HepG2 (cell line): ENCODE measurements around the gene LHX5. TPM values are rescaled to one million over a fixed set of nuclear protein-coding genes. Genes with fewer than 3 reads are reported as not detected.

Experiments
- ATAC-seq: fragments of 200-7000 bp; cut with Tn5 transposase; 3 replicates; pipeline ENCODE4 v1.9.1; 2020; ENCODE audit warnings: mild to moderate bottlenecking, moderate library complexity
- BruUV-seq: library from RNA; stranded (reverse); fragments of 400-500 nt; replicated peaks from 2 replicates; lab custom pipeline; 2021; lab: Mats Ljungman, UMichigan
- CTCF ChIA-PET: fragments of 300-600 bp; formaldehyde crosslinking; extraction: SDS; loops from one replicate; lab custom pipeline; 2021; ENCODE audit warnings: low total read pairs, inconsistent platforms, low intra/inter-chr PET ratio; lab: Yijun Ruan, JAX
- POLR2A ChIA-PET: fragments of 350-600 bp; sonication (Branson Sonifier 250); formaldehyde crosslinking; loops from one replicate; lab custom pipeline; 2020; ENCODE audit warnings: antibody characterized with exemption, inconsistent platforms; lab: Yijun Ruan, JAX
- DNase-seq: peaks from one replicate; pipeline ENCODE4 v3.0.0-alpha.2; 2015; ENCODE audit warnings: low spot score
- FAIRE-seq: peaks from 3 replicates; lab custom pipeline; 2011; peaks lifted over from hg19 to GRCh38; lab: Jason Lieb, UNC
- H2AFZ ChIP-seq: one replicate; pipeline ENCODE4 v1.6.1; 2011; ENCODE audit warnings: low read length, inconsistent platforms
- H3K27ac ChIP-seq: fragments of 300-600 bp; 3 replicates; pipeline ENCODE4 v1.8.0; 2011; ENCODE audit warnings: mixed run types, mild to moderate bottlenecking, mixed read lengths, low read length, inconsistent platforms; ENCODE audit not compliant: insufficient read depth; ENCODE audit errors: extremely low read length
- H3K27me3 ChIP-seq, 2 experiments: fragments of 200-600 bp in 1 of 2; 2 replicates in 1 of 2; 3 replicates in 1 of 2; pipeline versions ENCODE4 v1.6.0 to v1.8.0; 2011; ENCODE audit warnings: low read length in 2 of 2, mild to moderate bottlenecking in 2 of 2, moderate library complexity in 2 of 2, inconsistent platforms in 1 of 2; ENCODE audit not compliant: insufficient read depth in 2 of 2, control insufficient read depth in 1 of 2
- H3K36me3 ChIP-seq, 2 experiments: fragments of 200-600 bp in 1 of 2; replicated peaks in 1 of 2; 2 replicates in 1 of 2; 3 replicates in 1 of 2; pipeline versions ENCODE4 v1.5.1 to v1.8.0; 2011; ENCODE audit warnings: low read length in 2 of 2, inconsistent platforms in 1 of 2; ENCODE audit not compliant: insufficient read depth in 2 of 2, control insufficient read depth in 1 of 2
- H3K4me1 ChIP-seq: 2 replicates; pipeline ENCODE4 v1.5.1; 2012; ENCODE audit warnings: low read length, inconsistent platforms; ENCODE audit not compliant: insufficient read depth
- H3K4me2 ChIP-seq: 2 replicates; pipeline ENCODE4 v1.6.0; 2011; ENCODE audit warnings: low read depth, low read length, inconsistent platforms
- H3K4me3 ChIP-seq, 3 experiments: fragments of 200-600 bp in 1 of 3; sonication (generic), shearing (Covaris generic) in 1 of 3; replicated peaks in 1 of 3; 2 replicates each; pipeline ENCODE4 v1.5.1; 2011 to 2016; ENCODE audit warnings: low read length in 3 of 3, inconsistent platforms in 2 of 3, low read depth in 2 of 3, mild to moderate bottlenecking in 2 of 3, control low read depth in 1 of 3, mixed read lengths in 1 of 3; ENCODE audit not compliant: insufficient read depth in 1 of 3
- H3K79me2 ChIP-seq: one replicate; pipeline ENCODE4 v1.6.1; 2011; ENCODE audit warnings: low read length, inconsistent platforms; ENCODE audit not compliant: insufficient read depth
- H3K9ac ChIP-seq: 2 replicates; pipeline ENCODE4 v1.6.0; 2011; ENCODE audit warnings: mild to moderate bottlenecking, low read depth, low read length, inconsistent platforms; ENCODE audit not compliant: insufficient read depth
- H3K9me3 ChIP-seq: 2 replicates; pipeline ENCODE4 v1.5.1; 2012; ENCODE audit warnings: mild to moderate bottlenecking, low read length
- H4K20me1 ChIP-seq: 2 replicates; pipeline ENCODE4 v1.6.0; 2011; ENCODE audit warnings: inconsistent platforms, mild to moderate bottlenecking, low read length, moderate library complexity; ENCODE audit not compliant: insufficient read depth
- GZF1 ChIP-seq: sonication (generic); formaldehyde crosslinking; IDR thresholded peaks from 2 replicates; pipeline ENCODE4 v1.5.1; 2020; ENCODE audit warnings: mild to moderate bottlenecking, missing genetic modification reagents
- JUNB ChIP-seq: sonication (generic); formaldehyde crosslinking; IDR thresholded peaks from 2 replicates; pipeline ENCODE4 v1.8.0; 2022; ENCODE audit warnings: missing genetic modification reagents, mild to moderate bottlenecking, borderline replicate concordance
- ZC3H13 ChIP-seq: sonication (generic); formaldehyde crosslinking; IDR thresholded peaks from 2 replicates; pipeline ENCODE4 v1.8.1; 2023; ENCODE audit warnings: mild to moderate bottlenecking, missing genetic modification reagents, moderate library complexity
- WGBS: methylation state at CpG from one replicate; pipeline ENCODE4 v1.1.6; 2017; ENCODE audit warnings: low lambda C conversion rate; 5-methylcytosine and 5-hydroxymethylcytosine counted together
- in situ Hi-C: cut with HindIII; loops from 2 replicates; pipeline ENCODE4 v1.10.0; 2017; ENCODE audit warnings: low pct_unique_long_range_greater_than_20kb; ENCODE audit not compliant: extremely low pct_ligation_motif_present
- intact Hi-C: fragments of 100-400 bp; cut with micrococcal nuclease; formaldehyde crosslinking; loops from one replicate; pipeline ENCODE4 v1.10.0; 2022; ENCODE audit not compliant: unreplicated experiment
- polyA plus RNA-seq, 8 experiments: library from polyadenylated mRNA; depleted of rRNA in 3 of 8; stranded (reverse) in 7 of 8; unstranded in 1 of 8; fragments of >200 nt; fragmentation: Illumina TruSeq in 4 of 8; extraction: Trizol in 4 of 8; gene quantifications; 2 replicates each; pipeline versions ENCODE4 v1.2.1 to v1.2.3, GENCODE V29; 2011 to 2016; ENCODE audit warnings: low read depth in 4 of 8, missing spikeins in 1 of 8, mixed read lengths in 1 of 8; ENCODE audit not compliant: insufficient read depth in 1 of 8
- total RNA-seq, 5 experiments: library from RNA; depleted of rRNA; stranded (reverse); fragments of >200 nt; fragmentation: Illumina TruSeq; extraction: Trizol; gene quantifications; 2 replicates each; pipeline ENCODE4 v1.2.3, GENCODE V29; 2016; ENCODE audit warnings: low read depth in 1 of 5
- TF ChIP-seq, protein P1 (sequence below): sonication (generic); formaldehyde crosslinking; IDR thresholded peaks from 2 replicates; pipeline ENCODE4 v1.4.0; 2020; ENCODE audit warnings: missing genetic modification reagents
- TF ChIP-seq, protein P2 (sequence below): sonication (generic); formaldehyde crosslinking; IDR thresholded peaks from 2 replicates; pipeline ENCODE4 v1.4.0; 2020; ENCODE audit warnings: missing genetic modification reagents
- TF ChIP-seq, protein P3 (sequence below): sonication (generic); formaldehyde crosslinking; IDR thresholded peaks from 2 replicates; pipeline ENCODE4 v1.4.0; 2020; ENCODE audit warnings: missing genetic modification reagents

Gene LHX5
- total and polyA plus RNA-seq, 2 of the 13 experiments (the other 11 are each of a cell fraction or from before 2014, with no cell fraction given) = not detected

DNA sequence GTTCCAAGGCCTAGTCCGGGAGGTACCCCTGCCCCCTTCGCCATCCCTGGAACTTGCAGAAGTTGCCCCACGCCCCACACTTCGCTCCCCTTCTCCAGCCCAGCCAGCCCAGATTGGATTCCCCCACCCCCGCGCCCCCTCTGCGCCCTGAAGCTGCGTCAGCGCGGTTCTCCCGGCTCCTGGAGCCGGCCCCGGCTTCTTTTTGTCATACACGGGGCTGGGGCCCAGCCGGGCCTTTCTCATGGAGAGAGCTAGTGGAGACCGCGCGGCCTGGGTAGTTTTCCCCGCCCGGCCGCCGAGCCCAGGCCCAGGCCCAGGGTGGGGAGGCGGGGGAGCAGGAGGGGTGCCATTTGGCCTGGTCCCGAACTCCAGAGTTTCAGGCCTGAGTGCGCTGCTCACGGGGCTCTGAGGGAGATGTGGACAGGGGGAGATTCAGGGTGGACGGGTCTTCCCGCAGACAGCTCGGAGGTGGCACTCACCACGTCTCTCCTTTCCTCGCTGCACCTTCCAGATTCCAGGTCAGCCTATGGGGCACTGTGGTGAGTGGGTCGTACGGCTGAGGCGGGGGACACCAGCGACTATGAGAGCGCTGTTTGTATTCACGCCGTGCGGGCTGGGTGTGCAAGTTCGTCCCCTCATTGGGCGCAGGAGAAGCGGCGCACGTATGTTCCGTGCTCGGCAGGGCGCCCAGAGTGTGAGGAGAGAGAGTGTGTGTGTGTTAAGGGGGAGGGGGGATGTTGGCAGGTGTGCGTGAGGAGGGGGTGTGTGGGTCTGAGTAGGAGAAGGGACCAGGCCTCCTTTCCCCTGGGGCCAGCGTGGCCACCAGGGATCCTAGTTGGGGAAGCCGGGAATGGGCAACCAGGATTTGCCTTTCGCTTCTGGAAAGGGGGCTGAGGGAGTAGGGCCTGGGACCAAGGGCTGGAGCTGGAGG is 785 bp upstream of the LHX5 start (continued):
- TF ChIP-seq, protein P1, sequence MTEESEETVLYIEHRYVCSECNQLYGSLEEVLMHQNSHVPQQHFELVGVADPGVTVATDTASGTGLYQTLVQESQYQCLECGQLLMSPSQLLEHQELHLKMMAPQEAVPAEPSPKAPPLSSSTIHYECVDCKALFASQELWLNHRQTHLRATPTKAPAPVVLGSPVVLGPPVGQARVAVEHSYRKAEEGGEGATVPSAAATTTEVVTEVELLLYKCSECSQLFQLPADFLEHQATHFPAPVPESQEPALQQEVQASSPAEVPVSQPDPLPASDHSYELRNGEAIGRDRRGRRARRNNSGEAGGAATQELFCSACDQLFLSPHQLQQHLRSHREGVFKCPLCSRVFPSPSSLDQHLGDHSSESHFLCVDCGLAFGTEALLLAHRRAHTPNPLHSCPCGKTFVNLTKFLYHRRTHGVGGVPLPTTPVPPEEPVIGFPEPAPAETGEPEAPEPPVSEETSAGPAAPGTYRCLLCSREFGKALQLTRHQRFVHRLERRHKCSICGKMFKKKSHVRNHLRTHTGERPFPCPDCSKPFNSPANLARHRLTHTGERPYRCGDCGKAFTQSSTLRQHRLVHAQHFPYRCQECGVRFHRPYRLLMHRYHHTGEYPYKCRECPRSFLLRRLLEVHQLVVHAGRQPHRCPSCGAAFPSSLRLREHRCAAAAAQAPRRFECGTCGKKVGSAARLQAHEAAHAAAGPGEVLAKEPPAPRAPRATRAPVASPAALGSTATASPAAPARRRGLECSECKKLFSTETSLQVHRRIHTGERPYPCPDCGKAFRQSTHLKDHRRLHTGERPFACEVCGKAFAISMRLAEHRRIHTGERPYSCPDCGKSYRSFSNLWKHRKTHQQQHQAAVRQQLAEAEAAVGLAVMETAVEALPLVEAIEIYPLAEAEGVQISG (CRISPR knock-in tag) = no peak
- TF ChIP-seq, protein P2, sequence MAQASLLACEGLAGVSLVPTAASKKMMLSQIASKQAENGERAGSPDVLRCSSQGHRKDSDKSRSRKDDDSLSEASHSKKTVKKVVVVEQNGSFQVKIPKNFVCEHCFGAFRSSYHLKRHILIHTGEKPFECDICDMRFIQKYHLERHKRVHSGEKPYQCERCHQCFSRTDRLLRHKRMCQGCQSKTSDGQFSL = no peak
- no peak for TF ChIP-seq GZF1
- no peak for TF ChIP-seq ZC3H13 (CRISPR knock-in tag)

DNA sequence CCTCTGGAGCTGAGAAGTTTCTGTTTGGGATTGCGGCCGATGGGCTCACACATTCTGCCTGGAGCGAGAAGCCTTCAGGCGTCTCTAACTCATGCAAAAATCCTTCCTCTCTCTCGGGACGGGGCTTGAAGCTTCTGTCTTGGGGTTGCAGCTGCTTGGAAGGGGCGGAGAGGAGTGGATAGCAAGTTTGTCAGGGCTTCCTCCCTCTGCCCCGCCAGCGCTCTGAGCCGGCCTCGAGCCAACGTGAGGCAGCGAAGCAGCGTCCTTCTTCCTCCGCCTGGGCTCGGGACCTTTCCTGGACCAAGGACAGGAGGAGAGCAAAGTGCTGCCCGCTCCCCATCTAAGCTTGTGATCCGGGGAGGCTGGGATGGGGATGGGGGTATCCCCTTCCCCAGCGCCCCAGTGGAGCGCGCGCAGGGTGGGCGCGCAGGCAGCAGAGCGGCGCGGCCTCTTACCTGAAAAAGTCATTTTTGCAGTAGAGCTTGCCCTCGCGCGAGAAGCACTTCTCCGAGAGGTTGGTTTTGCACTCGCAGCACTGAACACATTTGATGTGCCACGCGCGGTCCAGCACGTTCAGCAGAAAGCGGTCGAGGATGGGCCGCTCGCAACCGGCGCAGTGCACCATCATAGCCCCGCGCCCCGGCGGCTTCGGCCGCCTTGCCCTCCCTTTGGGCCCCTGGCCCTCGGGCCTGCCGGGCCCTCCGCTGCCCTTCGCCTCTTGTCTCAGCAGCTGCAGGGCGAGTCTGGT is 626 bp downstream of the LHX5 start:
- Histone ChIP-seq H3K9ac (no peak overlapping the region), H3K36me3 (no peaks in the 10 kb centered on the region), H3K27ac (no peak overlapping the region), H3K9me3 (no peaks in the 10 kb centered on the region), H3K27me3 (peaks cover 15 to 94% of the 10 kb centered on the region in 2 experiments), H2AFZ (no peak overlapping the region), H3K4me1 (no peaks in the 10 kb centered on the region), H3K79me2 (no peaks in the 10 kb centered on the region), H3K4me3 (no peak overlapping the region), H4K20me1 (no peaks in the 10 kb centered on the region), H3K4me2 (no peak overlapping the region)
- BruUV-seq = no TSS peak
- ChIA-PET CTCF (no interaction called here), POLR2A (no interaction called here)
- DNase-seq (no peak), FAIRE-seq (no peak), ATAC-seq (no peak)
- intact Hi-C loops (no loop called here), in situ Hi-C loops (no loop called here)
- 9% methylated on average over 24 of the region's 53 CpGs for WGBS
- TF ChIP-seq, protein P3, sequence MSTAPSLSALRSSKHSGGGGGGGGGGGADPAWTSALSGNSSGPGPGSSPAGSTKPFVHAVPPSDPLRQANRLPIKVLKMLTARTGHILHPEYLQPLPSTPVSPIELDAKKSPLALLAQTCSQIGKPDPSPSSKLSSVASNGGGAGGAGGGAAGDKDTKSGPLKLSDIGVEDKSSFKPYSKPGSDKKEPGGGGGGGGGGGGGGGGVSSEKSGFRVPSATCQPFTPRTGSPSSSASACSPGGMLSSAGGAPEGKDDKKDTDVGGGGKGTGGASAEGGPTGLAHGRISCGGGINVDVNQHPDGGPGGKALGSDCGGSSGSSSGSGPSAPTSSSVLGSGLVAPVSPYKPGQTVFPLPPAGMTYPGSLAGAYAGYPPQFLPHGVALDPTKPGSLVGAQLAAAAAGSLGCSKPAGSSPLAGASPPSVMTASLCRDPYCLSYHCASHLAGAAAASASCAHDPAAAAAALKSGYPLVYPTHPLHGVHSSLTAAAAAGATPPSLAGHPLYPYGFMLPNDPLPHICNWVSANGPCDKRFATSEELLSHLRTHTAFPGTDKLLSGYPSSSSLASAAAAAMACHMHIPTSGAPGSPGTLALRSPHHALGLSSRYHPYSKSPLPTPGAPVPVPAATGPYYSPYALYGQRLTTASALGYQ (CRISPR knock-in tag) = no peak
- TF ChIP-seq JUNB = no peak
